Endothelial cell (in vitro differentiated cells): Measurements from ENCODE around the gene MYLK. TPM values are rescaled to one million over a fixed set of nuclear protein-coding genes. Genes with fewer than 3 reads are reported as not detected.
"Not testable (repeated sequence)": the region's sequence is repeated elsewhere in the genome, so short reads cannot be mapped to it uniquely, and the experiment has no call there.

ENCODE experiments used
- DNase-seq: peaks from one replicate; pipeline ENCODE4 v3.0.0; 2021; ENCODE audit warnings: low spot score
- H3K27ac Mint-ChIP-seq: one replicate; pipeline ENCODE4 v1.8.0; 2021; ENCODE audit warnings: mixed read lengths, inconsistent platforms; ENCODE audit not compliant: unreplicated experiment
- H3K27me3 Mint-ChIP-seq: one replicate; pipeline ENCODE4 v1.8.0; 2021; ENCODE audit warnings: mild to moderate bottlenecking, moderate library complexity, mixed read lengths, inconsistent platforms; ENCODE audit not compliant: unreplicated experiment
- H3K36me3 Mint-ChIP-seq: one replicate; pipeline ENCODE4 v1.8.0; 2021; ENCODE audit warnings: mild to moderate bottlenecking, low read depth, mixed read lengths, inconsistent platforms; ENCODE audit not compliant: unreplicated experiment
- H3K4me1 Mint-ChIP-seq: one replicate; pipeline ENCODE4 v1.8.0; 2021; ENCODE audit warnings: mild to moderate bottlenecking, mixed read lengths, inconsistent platforms; ENCODE audit not compliant: unreplicated experiment
- H3K4me3 Mint-ChIP-seq: one replicate; pipeline ENCODE4 v1.8.0; 2021; ENCODE audit warnings: mild to moderate bottlenecking, mixed read lengths, inconsistent platforms; ENCODE audit not compliant: unreplicated experiment
- H3K9me3 Mint-ChIP-seq: one replicate; pipeline ENCODE4 v1.8.0; 2021; ENCODE audit warnings: mixed read lengths, inconsistent platforms; ENCODE audit not compliant: unreplicated experiment
- CTCF ChIP-seq: fragments of 200-600 bp; sonication (generic); IDR thresholded peaks from one replicate; pipeline ENCODE4 v1.5.0; 2021; ENCODE audit warnings: antibody characterized with exemption; ENCODE audit not compliant: unreplicated experiment
- total RNA-seq: library from RNA; stranded (reverse); fragmentation: NEBNext Ultra II Directional; extraction: Animal tissue kit (Norgen Biotek cat#: 25700); gene quantifications from one replicate; pipeline ENCODE4 v1.2.1, GENCODE V29; 2021; ENCODE audit not compliant: unreplicated experiment

Gene MYLK
- total RNA-seq, 1 donor from 2014 or later: 7.8 TPM

- H3K36me3 Mint-ChIP-seq: no peaks in the 10 kb centered on the region
- no peak overlapping the region for H3K27ac Mint-ChIP-seq
- H3K4me1 Mint-ChIP-seq: peaks cover 7% of the 10 kb centered on the region
- H3K4me3 Mint-ChIP-seq: no peak overlapping the region
- H3K9me3 Mint-ChIP-seq: no peaks in the 10 kb centered on the region
- TF ChIP-seq CTCF: no peak
- no peak for DNase-seq
- no peaks in the 10 kb centered on the region for H3K27me3 Mint-ChIP-seq
These were observed 170.9 kb downstream of the MYLK start for GRCh38 chr3:123713211-123713610.

- Mint-ChIP-seq H3K4me3 (no peak overlapping the region), H3K9me3 (no peaks in the 10 kb centered on the region), H3K27me3 (no peaks in the 10 kb centered on the region), H3K36me3 (no peaks in the 10 kb centered on the region), H3K27ac (no peak overlapping the region), H3K4me1 (peaks cover 7% of the 10 kb centered on the region)
- no peak for DNase-seq
- TF ChIP-seq CTCF: no peak
These were observed 171.9 kb downstream of the MYLK start for GRCh38 chr3:123712077-123712860.

- no peak for DNase-seq
- Mint-ChIP-seq H3K27me3 (no peaks in the 10 kb centered on the region), H3K4me1 (peaks cover 7% of the 10 kb centered on the region), H3K4me3 (no peak overlapping the region), H3K27ac (no peak overlapping the region), H3K9me3 (no peaks in the 10 kb centered on the region), H3K36me3 (no peaks in the 10 kb centered on the region)
- TF ChIP-seq CTCF: no peak
These were observed 172.8 kb downstream of the MYLK start for GRCh38 chr3:123711356-123711755.

- Mint-ChIP-seq H3K4me1 (peaks cover 7% of the 10 kb centered on the region), H3K27me3 (peaks cover 1% of the 10 kb centered on the region), H3K27ac (no peak overlapping the region), H3K4me3 (no peak overlapping the region), H3K36me3 (no peaks in the 10 kb centered on the region), H3K9me3 (no peaks in the 10 kb centered on the region)
- no peak for TF ChIP-seq CTCF
- DNase-seq: no peak
These were observed 175.6 kb downstream of the MYLK start for GRCh38 chr3:123708531-123708930.

- H3K27me3 Mint-ChIP-seq, H3K4me1 Mint-ChIP-seq, DNase-seq, H3K36me3 Mint-ChIP-seq, H3K9me3 Mint-ChIP-seq, H3K4me3 Mint-ChIP-seq: not testable (repeated sequence)
- H3K27ac Mint-ChIP-seq: peak overlapping the region; percentile 43
These were observed 176.5 kb downstream of the MYLK start for GRCh38 chr3:123707641-123708040.
